Right lobe of liver (tissue), 6 donors: ENCODE results near the gene GPR155. TPM values are rescaled to one million over a fixed set of nuclear protein-coding genes. Genes with fewer than 3 reads are reported as not detected.

ENCODE experiments used
- ATAC-seq, 4 donors: fragments of 200-7000 bp; cut with Tn5 transposase; one replicate each; pipeline ENCODE4 v1.9.1; 2020; ENCODE audit warnings: mild to moderate bottlenecking in 4 of 4, moderate library complexity in 4 of 4
- DNase-seq, 3 donors: peaks; one replicate each; pipeline ENCODE4 v3.0.0-alpha.2; 2020
- H3K27ac ChIP-seq, 3 donors: fragments of 200-600 bp; one replicate each; pipeline ENCODE4 v1.8.0; 2022
- H3K27me3 ChIP-seq, 2 donors: fragments of 200-600 bp; one replicate each; pipeline ENCODE4 v1.8.0; 2022
- H3K36me3 ChIP-seq, 4 donors: fragments of 200-600 bp; sonication (generic) in 1 of 4; one replicate each; pipeline versions ENCODE4 v1.5.1 to v1.8.0; 2017 to 2022; ENCODE audit warnings: control low read depth in 1 of 4
- H3K4me1 ChIP-seq, 4 donors: fragments of 200-600 bp; sonication (generic) in 1 of 4; one replicate each; pipeline versions ENCODE4 v1.5.1 to v1.8.0; 2017 to 2022; ENCODE audit warnings: control low read depth in 1 of 4
- H3K4me3 ChIP-seq, 3 donors: fragments of 200-600 bp; one replicate each; pipeline ENCODE4 v1.8.0; 2022
- H3K9me3 ChIP-seq, 4 donors: fragments of 200-600 bp; sonication (generic) in 1 of 4; one replicate each; pipeline versions ENCODE4 v1.5.1 to v1.8.0; 2017 to 2022; ENCODE audit warnings: control low read depth in 1 of 4
- POLR2A ChIP-seq: fragments of 450-650 bp; IDR thresholded peaks from one replicate; pipeline ENCODE4 v1.6.1; 2017; ENCODE audit warnings: antibody characterized with exemption, mild to moderate bottlenecking
- WGBS: methylation state at CpG from one replicate; pipeline ENCODE4 v1.1.6; 2018; ENCODE audit warnings: low coverage, low lambda C conversion rate; ENCODE audit not compliant: insufficient coverage; ENCODE audit errors: missing lambda C conversion rate; 5-methylcytosine and 5-hydroxymethylcytosine counted together
- intact Hi-C, 2 donors: fragments of 100-400 bp; cut with DNase I; formaldehyde crosslinking; loops; one replicate each; pipeline versions ENCODE4 v1.11.2 to v1.14.1; 2022
- total RNA-seq, 6 experiments: library from RNA; depleted of rRNA in 2 of 6; stranded (reverse); fragments of >200 nt in 2 of 6; fragmentation: NEBNext Ultra II Directional in 3 of 6; extraction: Animal tissue kit (Norgen Biotek cat#: 25700) in 3 of 6; gene quantifications; one replicate each; pipeline versions ENCODE4 v1.1.0 to v1.2.4, GENCODE V29; 2016 to 2023
- TF ChIP-seq, protein P1 (sequence below), 4 donors: fragments of 200-600 bp in 3 of 4; fragments of 450-650 bp in 1 of 4; IDR thresholded peaks; one replicate each; pipeline versions ENCODE4 v1.5.1 to v1.8.0; 2016 to 2022; ENCODE audit warnings: antibody characterized with exemption in 4 of 4, mild to moderate bottlenecking in 2 of 4
- donor health status: DM: no; HTN: yes; CAD: no.
- donor health status: DM: no; HTN: no; CAD: no.
- donor health status: DM: no; HTN: no; CAD: no.
- donor health status: DM: no; HTN: yes; CAD: no.
- donor health status: DM: no; HTN: yes; CAD: no.

Gene GPR155
- total RNA-seq, 6 experiments from 2014 or later, result 6.5 to 11.3 (median 7.7) TPM

DNA sequence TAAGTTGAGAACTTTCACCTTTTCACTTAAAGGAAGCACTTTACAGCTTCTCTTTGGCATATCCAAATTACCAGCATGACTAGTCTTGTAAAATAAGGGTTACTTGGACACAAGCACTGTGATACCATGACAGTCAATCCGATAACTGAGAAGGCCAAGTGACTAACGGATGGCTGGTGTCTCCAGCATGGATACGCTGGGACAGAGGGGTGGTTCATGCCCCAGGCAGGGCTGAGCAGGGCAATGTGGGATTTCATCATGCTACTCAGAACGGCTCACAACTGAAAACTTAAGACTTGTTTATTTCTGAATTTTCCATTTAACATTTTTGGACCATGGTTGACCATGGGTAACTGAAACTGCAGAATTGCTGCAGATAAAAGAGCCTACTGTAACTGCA is 43.1 kb upstream of the GPR155 start:
- Histone ChIP-seq H3K36me3 (no peaks in the 10 kb centered on the region), H3K9me3 (no peaks in the 10 kb centered on the region), H3K27ac (no peak overlapping the region), H3K4me3 (no peak overlapping the region), H3K27me3 (no peaks in the 10 kb centered on the region), H3K4me1 (no peaks in the 10 kb centered on the region)
- no peak for ATAC-seq
- intact Hi-C loops, result loop anchor here (10.0 kb wide), 1 partner anchor 65 kb away; no protein-coding TSS in a partner anchor
- TF ChIP-seq, protein P1, sequence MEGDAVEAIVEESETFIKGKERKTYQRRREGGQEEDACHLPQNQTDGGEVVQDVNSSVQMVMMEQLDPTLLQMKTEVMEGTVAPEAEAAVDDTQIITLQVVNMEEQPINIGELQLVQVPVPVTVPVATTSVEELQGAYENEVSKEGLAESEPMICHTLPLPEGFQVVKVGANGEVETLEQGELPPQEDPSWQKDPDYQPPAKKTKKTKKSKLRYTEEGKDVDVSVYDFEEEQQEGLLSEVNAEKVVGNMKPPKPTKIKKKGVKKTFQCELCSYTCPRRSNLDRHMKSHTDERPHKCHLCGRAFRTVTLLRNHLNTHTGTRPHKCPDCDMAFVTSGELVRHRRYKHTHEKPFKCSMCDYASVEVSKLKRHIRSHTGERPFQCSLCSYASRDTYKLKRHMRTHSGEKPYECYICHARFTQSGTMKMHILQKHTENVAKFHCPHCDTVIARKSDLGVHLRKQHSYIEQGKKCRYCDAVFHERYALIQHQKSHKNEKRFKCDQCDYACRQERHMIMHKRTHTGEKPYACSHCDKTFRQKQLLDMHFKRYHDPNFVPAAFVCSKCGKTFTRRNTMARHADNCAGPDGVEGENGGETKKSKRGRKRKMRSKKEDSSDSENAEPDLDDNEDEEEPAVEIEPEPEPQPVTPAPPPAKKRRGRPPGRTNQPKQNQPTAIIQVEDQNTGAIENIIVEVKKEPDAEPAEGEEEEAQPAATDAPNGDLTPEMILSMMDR (IDR thresholded peaks at IDR 0.05), result no peak
- TF ChIP-seq POLR2A, result no peak
- no peak for DNase-seq
- 88% methylated on average over 3 of the region's 4 CpGs for WGBS

- TF ChIP-seq, protein P1 (IDR thresholded peaks at IDR 0.05), result no peak
- no peak for TF ChIP-seq POLR2A
- DNase-seq, result no peak
- Histone ChIP-seq H3K27me3 (no peaks in the 10 kb centered on the region), H3K27ac (no peak overlapping the region), H3K9me3 (no peaks in the 10 kb centered on the region), H3K4me3 (no peak overlapping the region), H3K36me3 (no peaks in the 10 kb centered on the region), H3K4me1 (no peaks in the 10 kb centered on the region)
- 78% methylated on average over 2 of the region's 3 CpGs for WGBS
- intact Hi-C loops, result loop anchor here (10.0 kb wide), 1 partner anchor 63 kb away; no protein-coding TSS in a partner anchor
- no peak for ATAC-seq
These were observed 41.1 kb upstream of the GPR155 start for GRCh38 chr2:174527959-174528358.

DNA sequence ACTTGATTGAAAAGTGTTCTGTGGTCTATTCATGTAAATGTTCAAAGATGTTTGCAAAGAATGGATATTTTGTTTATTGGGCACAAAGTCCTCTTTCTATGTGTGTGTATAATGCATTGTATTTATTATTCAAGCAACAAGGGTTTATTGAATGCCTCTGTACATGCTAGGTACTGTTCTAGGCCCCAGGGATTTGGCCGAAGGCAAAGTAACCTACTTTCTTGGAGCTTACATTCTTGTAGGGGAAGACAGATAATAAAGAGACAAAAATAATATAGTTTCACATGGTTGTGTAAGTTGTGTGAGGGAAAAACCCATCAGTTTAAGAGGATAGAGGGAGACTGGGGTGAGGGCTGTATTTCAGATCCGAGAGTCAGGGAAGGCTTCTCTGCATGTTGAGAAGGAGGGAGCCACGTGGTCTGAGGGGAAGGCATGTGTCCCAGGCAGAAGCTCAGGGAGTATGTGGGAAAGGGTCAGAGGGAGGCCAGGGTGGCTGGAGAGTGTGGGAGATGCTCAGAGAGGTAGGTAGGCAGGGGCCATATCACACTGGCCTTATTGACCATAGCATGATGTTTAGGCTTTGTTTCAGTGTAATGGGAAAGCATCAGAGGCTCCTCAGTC is 40.4 kb upstream of the GPR155 start:
- Histone ChIP-seq H3K27me3 (no peaks in the 10 kb centered on the region), H3K27ac (no peak overlapping the region), H3K9me3 (no peaks in the 10 kb centered on the region), H3K36me3 (no peaks in the 10 kb centered on the region), H3K4me3 (no peak overlapping the region), H3K4me1 (no peaks in the 10 kb centered on the region)
- no peak for ATAC-seq
- WGBS, result 93% methylated on average over 3 of the region's 3 CpGs
- TF ChIP-seq, protein P1 (IDR thresholded peaks at IDR 0.05), result no peak
- TF ChIP-seq POLR2A, result no peak
- intact Hi-C loops, result loop anchor here (10.0 kb wide), 1 partner anchor 62 kb away; no protein-coding TSS in a partner anchor
- DNase-seq, result no peak

DNA sequence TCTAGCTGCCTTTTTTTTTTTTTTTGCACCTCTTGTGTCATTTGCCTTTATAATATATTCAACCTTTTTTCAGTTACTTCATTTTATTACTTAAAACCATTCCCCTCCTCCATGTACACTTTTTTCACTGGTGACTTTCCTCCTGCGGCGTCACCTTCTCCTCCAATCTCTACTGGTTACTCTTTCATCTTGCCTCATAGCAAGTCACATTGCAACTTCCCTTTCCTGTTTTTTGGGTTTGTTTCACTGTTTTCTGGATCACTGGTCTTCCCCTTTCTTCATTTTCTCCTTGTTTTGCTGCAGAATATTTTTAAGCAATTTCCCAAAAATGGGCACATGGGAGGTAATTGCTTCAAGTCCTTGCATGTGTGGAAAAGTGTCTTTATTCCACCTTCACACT is 37.7 kb upstream of the GPR155 start:
- no peak overlapping the region for H3K27ac ChIP-seq
- no peak overlapping the region for H3K4me3 ChIP-seq
- intact Hi-C loops, result loop anchor here (10.0 kb wide), 1 partner anchor 60 kb away; no protein-coding TSS in a partner anchor
- ATAC-seq (peak in 2 of 4 donors; percentile 37 to 55), DNase-seq (no peak)
- H3K4me1 ChIP-seq, result no peaks in the 10 kb centered on the region
- WGBS, result 61% methylated on average over 2 of the region's 2 CpGs
- no peaks in the 10 kb centered on the region for H3K36me3 ChIP-seq
- H3K9me3 ChIP-seq, result no peaks in the 10 kb centered on the region
- H3K27me3 ChIP-seq, result no peaks in the 10 kb centered on the region
- TF ChIP-seq POLR2A, result no peak
- TF ChIP-seq, protein P1 (IDR thresholded peaks at IDR 0.05), result no peak
